GM21526 (cell line): ENCODE results near the gene CRADD.
"Not testable (repeated sequence)": the region's sequence is repeated elsewhere in the genome, so short reads cannot be mapped to it uniquely, and the experiment has no call there.

Experiments used
- ATAC-seq: cut with Tn5 transposase; IDR thresholded peaks from one replicate; pipeline ENCODE4 v1.9.1; 2021; ENCODE audit warnings: moderate library complexity; ENCODE audit not compliant: unreplicated experiment, low FRiP score

Gene CRADD

DNA sequence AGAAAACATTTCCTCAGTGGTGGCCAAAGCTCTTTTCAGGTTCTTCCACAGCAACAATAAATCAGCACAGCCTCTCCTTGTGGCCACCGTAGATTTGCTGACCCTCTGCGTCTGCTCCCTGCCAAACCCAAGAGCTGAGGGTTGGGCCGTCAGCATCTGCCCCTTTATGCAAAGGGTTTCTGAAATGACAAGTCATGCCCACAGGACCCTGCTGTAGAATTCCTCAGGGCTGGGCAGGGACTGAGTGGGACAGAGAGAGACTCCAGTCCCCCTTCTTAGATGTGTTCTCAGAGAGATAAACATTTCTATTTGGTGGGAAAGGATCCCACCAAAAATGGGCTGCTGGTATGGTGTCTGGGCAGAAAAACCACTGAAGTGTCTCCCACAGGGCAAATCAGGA lies 238.2 kb downstream of the CRADD start:
- ATAC-seq, result no peak

DNA sequence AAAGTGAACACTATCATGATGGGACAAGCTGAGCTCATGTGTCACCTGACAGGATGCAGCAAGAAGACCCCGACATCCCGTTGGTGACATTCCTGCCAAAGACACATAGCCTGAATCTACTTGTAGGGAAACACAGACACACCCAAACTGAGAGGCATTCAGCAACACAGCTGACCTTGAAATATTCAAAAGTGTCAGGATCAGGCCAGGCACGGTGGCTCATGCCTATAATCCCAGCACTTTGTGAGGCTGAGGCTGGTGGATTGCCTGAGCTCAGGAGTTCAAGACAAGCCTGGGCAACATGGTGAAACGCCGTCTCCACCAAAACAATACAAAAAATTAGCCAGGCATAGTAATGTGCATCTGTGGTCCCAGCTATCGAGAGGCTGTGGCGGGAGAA lies 239.2 kb downstream of the CRADD start:
- ATAC-seq, result no peak

DNA sequence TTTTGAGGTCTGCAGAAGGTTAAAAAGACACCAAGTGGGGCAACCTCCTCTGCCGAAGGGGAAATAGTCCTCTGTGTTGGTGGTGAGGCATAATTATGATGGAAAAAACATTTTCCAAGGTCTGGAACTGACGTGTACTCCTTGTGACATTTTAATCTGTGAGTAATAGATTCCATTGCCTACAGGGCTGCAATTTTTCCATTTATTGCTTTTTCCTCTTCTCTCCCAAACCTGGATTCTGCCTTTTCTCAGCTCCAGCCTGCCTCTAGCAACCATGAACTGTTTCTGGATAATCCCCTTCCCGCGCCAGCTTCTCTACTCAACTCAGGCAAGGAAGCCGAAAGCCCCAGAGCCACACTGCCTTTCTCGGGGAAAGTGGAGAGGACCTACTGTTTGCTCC lies 241.1 kb downstream of the CRADD start:
- ATAC-seq, result no peak

DNA sequence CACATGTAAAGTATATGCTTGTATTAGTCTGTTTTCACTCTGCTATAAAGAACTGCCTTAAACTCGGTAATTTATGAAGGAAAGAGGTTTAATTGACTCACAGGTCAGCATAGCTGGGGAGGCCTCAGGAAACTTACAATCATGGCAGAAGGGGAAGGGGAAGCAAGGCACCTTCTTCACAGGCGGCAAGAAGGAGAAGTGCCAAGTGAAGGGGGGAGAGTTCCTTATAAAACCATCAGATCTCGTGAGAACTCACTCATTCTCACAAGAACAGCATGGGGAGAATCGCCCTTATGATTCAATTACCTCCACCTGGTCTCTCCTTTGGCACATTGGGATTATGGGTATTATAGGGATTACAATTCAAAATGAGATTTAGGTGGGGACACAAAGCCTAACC lies 241.7 kb downstream of the CRADD start:
- ATAC-seq, result no peak

DNA sequence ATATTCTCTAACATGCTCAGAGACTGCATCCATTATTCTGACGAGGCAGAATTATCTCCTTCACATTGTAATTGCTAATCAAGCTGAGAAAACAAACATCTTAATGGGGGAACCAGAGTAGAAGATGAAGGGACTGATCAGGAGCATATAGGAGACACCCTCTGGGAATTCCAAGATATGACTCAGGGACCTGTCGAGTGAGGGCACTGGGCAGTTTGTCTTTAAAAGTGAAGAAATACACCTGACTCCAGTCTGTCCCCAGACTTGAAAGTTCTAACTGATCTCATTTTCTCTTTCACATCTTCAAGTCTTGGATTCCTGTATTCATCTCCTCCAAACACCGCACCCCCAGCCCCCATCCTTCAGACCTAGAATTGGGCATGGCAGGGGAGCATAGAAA lies 244.3 kb downstream of the CRADD start:
- ATAC-seq, result no peak

DNA sequence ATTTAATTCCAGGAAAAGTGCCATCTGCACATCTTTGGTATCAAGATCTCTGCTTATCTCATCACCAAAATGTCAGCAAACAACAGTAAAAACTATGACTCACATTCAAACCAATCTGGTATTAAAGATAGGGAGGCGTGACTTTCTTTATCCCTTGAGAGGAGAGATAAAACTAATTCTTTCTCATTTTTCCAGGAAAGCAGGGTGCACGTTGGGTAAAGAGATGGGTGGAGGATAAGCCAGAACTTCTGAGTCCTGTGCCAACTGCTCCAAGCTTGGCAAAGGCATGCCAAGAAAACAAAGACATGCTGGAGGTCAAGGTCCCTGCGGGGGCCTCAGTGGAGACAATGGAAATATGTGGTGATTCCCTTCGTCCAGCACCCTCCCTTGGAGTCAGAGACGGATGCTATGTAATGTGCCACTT lies 245.4 kb downstream of the CRADD start:
- no peak for ATAC-seq

DNA sequence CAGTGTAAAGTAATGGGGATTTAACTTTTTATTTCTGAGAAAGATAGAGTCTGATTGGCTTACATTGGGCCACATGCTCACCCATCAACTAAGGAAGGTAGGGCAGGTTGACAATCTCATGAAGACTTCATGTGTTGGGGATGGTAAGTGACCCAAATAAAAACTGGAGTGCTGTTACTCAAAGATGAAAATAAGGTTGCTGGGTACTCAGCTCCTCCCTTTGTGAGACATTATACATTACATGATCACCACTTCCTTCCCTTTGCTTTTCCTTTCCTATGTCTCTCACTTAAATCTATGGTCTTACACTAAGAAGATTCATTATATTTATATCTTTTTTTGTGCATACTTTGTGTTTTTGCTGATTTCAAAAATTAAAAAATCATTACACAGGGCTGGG lies 247.2 kb downstream of the CRADD start:
- ATAC-seq, result no peak

DNA sequence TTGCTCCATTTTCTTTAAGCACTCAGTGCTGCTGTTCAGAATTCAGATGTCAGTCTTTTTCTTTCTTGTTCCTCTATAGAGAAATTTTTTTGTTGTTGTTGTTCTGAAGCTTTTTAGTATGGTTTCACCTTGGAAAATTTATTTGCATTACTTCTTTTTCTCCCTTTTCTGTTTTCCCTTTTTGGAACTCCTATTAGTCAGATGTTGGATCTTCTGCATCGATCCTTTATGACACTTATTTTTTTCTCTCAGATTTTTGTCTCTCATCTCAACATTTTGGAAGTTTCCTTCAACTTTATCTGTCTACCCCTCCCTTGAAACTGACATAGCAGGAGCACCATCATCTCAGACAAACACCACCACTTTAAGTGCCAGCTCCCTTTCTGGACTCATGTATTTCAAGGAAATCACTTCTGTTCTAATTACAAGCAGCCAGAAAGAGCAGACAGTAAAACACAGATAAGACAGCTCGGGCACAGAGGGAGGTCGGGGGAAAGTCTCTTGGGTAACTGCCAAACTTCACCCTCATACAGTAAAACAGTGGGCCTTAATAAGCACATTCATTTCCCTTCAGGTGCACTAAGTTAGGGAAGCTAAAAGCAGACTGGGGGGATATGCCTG lies 248.5 kb downstream of the CRADD start:
- ATAC-seq, result no peak

DNA sequence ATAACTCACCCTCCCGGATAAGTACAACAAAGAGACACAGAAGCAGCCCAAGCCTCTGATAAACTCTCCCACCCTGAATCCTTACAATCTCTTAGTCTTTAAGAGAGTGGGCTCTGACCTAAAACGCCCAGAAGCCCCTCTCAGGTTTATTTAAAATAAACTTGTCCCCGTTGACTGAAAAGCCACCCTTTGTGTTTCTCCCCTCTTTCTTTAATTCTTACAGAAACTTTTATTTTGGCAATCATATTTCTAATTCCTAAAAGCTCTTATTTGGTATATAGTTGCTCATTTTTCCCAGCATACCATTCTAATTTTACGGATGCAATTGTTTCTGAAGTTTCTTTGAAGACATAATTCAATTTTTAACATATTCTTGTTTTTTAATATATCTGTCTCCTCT lies 249.1 kb downstream of the CRADD start:
- ATAC-seq, result no peak

DNA sequence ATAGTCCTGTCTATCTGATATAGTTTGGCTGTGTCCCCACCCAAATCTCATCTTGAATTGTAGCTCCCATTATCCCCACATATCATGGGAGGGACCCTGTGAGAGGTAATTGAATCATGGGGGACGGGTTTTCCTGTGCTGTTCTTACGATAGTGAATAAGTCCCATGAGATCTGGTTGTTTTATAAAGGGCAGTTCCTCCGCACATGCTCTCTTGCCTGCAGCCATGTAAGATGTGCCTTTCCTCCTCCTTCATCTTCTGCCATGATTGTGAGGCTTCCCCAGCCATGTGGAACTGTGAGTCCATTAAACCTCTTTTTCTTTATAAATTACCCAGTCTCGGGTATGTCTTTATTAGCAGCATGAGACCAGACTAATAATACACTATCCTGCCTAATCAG lies 251.9 kb downstream of the CRADD start:
- not testable (repeated sequence) for ATAC-seq

DNA sequence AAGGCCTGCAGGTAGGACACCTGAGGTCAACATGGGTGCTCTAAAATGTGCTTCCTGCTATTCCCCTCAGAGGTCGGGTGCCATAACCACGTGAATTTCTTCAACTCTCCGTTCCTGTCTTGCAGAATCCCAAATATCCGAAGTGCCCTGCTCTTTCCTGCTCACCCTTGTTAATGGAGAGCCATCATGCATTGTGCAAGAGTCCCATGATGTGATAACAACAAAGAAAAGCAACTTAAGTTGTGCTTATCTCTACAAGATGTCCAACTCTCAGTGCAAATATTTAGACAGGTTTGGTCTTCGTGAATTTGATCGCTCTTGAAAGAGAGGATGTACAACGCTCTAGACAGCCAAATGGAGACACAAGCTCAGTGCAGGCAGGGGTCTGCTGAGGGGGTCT lies 260.6 kb downstream of the CRADD start:
- ATAC-seq, result no peak

DNA sequence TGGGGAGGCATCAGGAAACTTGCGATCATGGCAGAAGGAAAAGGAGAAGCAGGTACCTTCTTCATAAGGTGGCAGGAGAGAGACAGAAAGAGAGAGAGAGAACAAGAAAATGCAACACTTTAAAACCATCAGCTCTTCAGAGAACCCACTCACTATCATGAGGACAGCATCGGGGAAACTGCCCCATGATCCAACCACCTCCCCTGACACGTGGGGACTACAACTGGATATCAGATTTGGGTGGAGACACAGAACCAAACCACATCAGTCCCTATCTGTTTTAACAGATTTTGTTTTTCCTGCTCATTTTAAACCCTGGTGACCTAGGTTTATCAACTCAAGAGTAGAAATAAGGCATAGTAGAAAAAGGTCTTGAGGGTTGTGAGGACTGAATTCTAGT lies 261.1 kb downstream of the CRADD start:
- ATAC-seq, result no peak

DNA sequence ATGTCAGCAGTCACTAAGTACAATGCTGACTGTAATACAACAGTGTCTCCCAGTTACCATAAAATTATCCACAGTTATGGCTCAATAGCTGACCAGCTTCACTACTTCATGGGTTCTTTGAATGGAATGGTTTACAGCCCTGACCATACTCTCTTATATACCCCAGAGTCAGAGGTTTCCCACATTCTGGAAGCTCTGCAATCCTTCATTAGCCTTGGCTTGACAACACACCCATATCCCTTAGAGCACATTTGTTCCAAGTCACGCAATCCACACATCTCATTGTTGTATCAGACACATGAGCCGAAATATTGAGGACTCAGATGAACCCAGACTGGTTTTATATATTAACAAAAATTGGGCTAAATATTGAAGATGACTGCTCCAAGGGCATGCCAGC lies 261.8 kb downstream of the CRADD start:
- ATAC-seq, result no peak

DNA sequence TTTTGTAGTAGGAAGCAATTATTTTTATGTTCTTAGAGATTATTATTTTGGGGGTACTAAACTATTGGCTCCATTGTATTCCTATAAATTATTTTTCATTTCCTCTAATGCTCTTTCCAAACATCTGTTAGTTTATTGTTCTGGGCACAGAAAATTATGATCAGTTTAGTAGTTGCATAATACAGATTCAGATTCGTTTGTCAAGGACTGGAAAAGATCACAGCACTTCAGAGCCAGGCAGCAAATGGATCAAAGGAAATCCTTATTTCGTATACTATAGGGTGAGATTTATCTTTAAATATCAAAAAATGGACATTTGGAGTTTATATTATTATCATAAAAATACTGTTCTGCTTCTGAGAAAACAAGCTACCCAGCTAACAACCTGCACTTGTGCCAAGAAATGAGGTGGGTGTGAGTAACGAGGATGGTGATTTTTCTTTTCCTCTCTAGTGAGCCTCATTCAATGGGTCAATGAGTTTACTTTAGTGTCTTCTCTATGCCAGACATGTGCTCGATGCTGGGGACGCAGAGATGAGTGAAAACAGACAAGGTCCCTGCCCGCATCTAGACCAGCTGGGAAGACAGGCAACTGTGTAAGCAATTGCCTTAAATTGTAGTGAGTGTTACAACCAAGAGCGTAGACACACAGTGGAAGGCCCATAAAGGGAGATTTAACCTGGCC lies 262.6 kb downstream of the CRADD start:
- no peak for ATAC-seq

DNA sequence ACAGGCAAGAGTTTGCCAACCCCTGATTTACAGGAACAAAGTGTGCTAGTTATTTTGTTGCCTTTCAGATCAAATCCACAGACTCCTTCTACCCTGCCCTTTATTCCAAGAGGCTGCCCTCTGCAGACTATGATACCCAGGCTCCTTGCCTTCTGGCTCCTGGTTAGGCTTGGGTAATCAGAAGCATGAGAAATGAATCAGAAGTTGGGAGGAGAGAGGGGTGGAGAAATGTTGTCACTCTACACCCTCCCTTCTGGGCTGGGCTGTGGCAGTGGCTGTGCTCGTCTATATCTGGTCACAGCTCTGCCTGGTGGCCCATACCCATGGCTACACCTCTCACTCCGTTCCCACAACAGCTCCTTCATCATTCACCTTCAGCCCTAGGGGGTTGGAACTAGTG lies 266.6 kb downstream of the CRADD start:
- ATAC-seq, result no peak

DNA sequence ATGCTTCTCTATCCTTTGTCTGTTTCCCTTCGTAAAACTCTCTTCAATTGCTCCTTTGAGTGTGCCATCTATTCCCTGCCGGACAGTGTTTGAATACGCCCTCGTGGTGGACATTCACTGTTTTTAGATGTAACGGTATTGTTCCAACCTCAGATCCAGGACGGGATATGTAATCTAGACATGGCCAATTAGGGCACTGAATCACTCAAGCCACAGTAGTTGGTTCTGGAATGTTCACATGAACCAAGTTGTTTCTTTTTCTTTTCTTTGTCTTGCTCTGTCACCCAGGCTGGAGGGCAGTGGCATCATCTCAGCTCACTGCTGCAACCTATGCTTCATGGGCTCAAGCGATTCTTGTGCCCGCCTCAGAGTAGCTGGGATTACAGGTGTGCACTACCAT lies 267.0 kb downstream of the CRADD start:
- no peak for ATAC-seq
